ENCODE results near the gene EHMT1. TPM values are rescaled to one million over a fixed set of nuclear protein-coding genes. Genes with fewer than 3 reads are reported as not detected.

The EHMT1 gene
- total RNA-seq, 2 donors from 2014 or later, result 137 to 139 TPM

GRCh38 chr9:137694236-137694959 lies 75.6 kb downstream of the EHMT1 start:
- peaks cover 3% of the 10 kb centered on the region for H3K36me3 Mint-ChIP-seq (ENCODE audit: low read depth)
- no peak overlapping the region for H3K27ac ChIP-seq (ENCODE audit: low read depth, low read length)
- H3K9me3 ChIP-seq (ENCODE audit: control insufficient read depth, low read length), result no peaks in the 10 kb centered on the region
- H3K4me1 Mint-ChIP-seq, result peaks cover 38% of the 10 kb centered on the region
- WGBS, 2 experiments (ENCODE audit: insufficient coverage in 1 of 2, insufficient read length in 1 of 2), result 96 to 97% methylated on average over 27 to 36 of the region's 36 CpGs
- peak overlapping the region; percentile 59 for H3K27ac Mint-ChIP-seq
- H3K4me1 ChIP-seq (ENCODE audit: control insufficient read depth, insufficient read depth, low read length), result peaks cover 6% of the 10 kb centered on the region
- H3K4me3 ChIP-seq (ENCODE audit: low read length), result no peak overlapping the region
- no peak overlapping the region for H3K9ac ChIP-seq (ENCODE audit: extremely low read depth, low read length, poor library complexity, severe bottlenecking)
- H3K9me3 Mint-ChIP-seq, result no peaks in the 10 kb centered on the region
- H3K27me3 ChIP-seq (ENCODE audit: control insufficient read depth, insufficient read depth, low read length, poor library complexity, severe bottlenecking), result no peaks in the 10 kb centered on the region
- TF ChIP-seq CTCF (conservative IDR thresholded peaks at IDR 0.05), result no peak
- H3K4me3 Mint-ChIP-seq, result no peak overlapping the region
- DNase-seq, result no peak
- H3K36me3 ChIP-seq (ENCODE audit: control insufficient read depth, insufficient read depth, low read length), result no peaks in the 10 kb centered on the region
- no peaks in the 10 kb centered on the region for H3K27me3 Mint-ChIP-seq (ENCODE audit: insufficient read depth)

DNA sequence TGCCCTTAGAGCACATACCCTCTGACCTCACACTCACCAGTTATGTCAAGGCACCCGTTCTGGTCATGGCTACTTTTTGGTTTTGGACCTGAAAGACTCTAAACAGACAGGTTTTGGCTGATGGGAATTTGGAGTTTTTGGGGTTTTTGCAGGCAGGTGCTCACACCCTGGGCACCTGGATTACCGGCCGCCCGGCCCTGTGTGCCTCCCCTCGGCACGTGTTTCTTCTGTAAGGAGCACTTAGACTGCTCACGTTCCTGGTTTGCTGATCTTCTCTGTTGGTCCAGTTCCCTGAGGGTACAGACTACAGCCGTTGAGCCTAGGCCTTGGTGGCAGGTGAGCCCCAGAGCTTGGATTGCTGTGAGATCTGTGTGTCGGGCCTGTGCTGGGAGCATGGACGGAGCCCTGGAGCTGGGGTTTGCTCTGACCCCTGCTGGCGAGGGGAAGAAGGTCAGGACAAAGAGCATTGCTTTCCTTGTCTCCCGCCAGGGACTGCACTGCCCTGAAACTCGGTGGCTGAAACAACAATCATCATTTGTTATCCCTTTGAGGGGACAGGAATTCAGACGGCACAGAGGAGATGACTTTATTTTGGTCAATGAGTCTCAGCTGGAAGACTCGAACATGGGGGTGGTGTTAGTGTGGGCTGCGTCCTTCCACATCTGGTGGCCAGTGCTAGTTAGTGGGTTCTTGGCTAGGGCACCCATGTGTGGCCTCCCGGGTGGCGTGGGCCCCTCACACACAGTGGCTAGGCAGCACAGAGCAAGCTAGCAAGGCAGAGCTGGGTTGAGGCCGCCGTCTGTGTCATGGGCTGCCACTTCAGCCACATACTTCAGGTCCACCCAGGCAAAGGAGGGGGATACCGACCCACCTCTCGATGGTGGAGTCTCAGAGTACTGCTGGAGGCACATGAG lies 76.4 kb downstream of the EHMT1 start:
- peaks cover 32% of the 10 kb centered on the region for H3K4me1 Mint-ChIP-seq
- WGBS, 2 experiments (ENCODE audit: insufficient coverage in 1 of 2, insufficient read length in 1 of 2), result 72 to 83% methylated on average over 16 to 22 of the region's 22 CpGs

More for the DNA sequence above, 76.4 kb downstream of the EHMT1 start:
- peaks cover 3% of the 10 kb centered on the region for H3K9me3 ChIP-seq (ENCODE audit: control insufficient read depth, low read length)
- H3K27ac ChIP-seq (ENCODE audit: low read depth, low read length), result no peak overlapping the region
- TF ChIP-seq CTCF (conservative IDR thresholded peaks at IDR 0.05), result peak; percentile 89
- H3K4me1 ChIP-seq (ENCODE audit: control insufficient read depth, insufficient read depth, low read length), result peaks cover 6% of the 10 kb centered on the region
- Mint-ChIP-seq H3K4me3 (no peak overlapping the region), H3K9me3 (peaks cover 2% of the 10 kb centered on the region), H3K36me3 (ENCODE audit: low read depth) (peaks cover 6% of the 10 kb centered on the region), H3K27ac (peak overlapping the region; percentile 82), H3K27me3 (ENCODE audit: insufficient read depth) (no peaks in the 10 kb centered on the region)
- peak; percentile 93 for DNase-seq
- no peaks in the 10 kb centered on the region for H3K27me3 ChIP-seq (ENCODE audit: control insufficient read depth, insufficient read depth, low read length, poor library complexity, severe bottlenecking)
- no peak overlapping the region for H3K4me3 ChIP-seq (ENCODE audit: low read length)
- no peak overlapping the region for H3K9ac ChIP-seq (ENCODE audit: extremely low read depth, low read length, poor library complexity, severe bottlenecking)
- no peaks in the 10 kb centered on the region for H3K36me3 ChIP-seq (ENCODE audit: control insufficient read depth, insufficient read depth, low read length)
